Measurements from ENCODE around the gene ZNG1A.

DNA sequence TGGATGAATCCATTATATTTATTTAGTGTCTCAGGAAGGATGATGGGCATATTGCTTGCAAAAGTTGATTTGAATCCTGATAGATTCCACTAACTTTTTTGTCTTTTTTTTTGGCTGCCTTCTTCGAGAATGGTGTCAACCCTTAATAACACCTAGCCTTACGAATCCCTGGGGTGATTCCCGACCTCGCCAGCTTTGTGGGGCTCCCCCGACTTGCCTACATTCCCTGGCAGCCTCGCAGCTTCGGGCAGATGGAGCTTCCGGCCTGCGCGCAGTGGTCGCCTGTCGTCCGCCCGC lies 35.4 kb upstream of the ZNG1A start:
- no peak for TF ChIP-seq POLR2AphosphoS5 (IDR thresholded peaks at IDR 0.05; ENCODE audit: borderline replicate concordance, low read depth, low read length)
- peak; percentile 85 for TF ChIP-seq EZH2 (IDR thresholded peaks at IDR 0.05)
